HepG2 (cell line): Measurements from ENCODE around the gene LRRC40.

Source experiments
- SKI ChIP-seq: fragments of 450-650 bp; IDR thresholded peaks from one replicate; pipeline ENCODE4 v1.6.1; 2018; ENCODE audit warnings: mild to moderate bottlenecking; ENCODE audit not compliant: partially characterized antibody
- TF ChIP-seq, protein P1 (sequence below): sonication (generic); formaldehyde crosslinking; IDR thresholded peaks from 2 replicates; pipeline ENCODE4 v1.5.0; 2020; ENCODE audit warnings: missing genetic modification reagents, mild to moderate bottlenecking, borderline replicate concordance
- TF ChIP-seq, protein P2 (sequence below): sonication (generic); formaldehyde crosslinking; IDR thresholded peaks from 2 replicates; pipeline ENCODE4 v1.4.0; 2020; ENCODE audit warnings: missing genetic modification reagents

DNA sequence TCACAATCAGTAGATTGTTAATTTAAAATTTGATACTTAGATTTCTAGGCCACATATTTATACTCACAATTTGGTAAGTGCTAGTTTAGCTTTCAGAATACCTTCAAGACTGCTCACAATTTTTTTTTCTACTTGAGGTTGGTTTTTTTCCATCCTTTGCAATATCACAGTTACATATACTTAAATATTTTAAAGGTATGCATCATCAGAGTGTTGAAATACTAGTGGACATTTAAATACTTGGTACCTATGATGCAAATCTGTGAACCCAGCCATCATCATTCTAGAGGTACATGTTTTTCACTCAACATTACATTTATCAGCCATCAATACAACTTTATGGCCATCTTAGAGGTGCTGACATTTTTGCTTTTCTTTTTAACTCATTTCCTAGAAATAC is 6.2 kb upstream of the LRRC40 start:
- TF ChIP-seq, protein P1, sequence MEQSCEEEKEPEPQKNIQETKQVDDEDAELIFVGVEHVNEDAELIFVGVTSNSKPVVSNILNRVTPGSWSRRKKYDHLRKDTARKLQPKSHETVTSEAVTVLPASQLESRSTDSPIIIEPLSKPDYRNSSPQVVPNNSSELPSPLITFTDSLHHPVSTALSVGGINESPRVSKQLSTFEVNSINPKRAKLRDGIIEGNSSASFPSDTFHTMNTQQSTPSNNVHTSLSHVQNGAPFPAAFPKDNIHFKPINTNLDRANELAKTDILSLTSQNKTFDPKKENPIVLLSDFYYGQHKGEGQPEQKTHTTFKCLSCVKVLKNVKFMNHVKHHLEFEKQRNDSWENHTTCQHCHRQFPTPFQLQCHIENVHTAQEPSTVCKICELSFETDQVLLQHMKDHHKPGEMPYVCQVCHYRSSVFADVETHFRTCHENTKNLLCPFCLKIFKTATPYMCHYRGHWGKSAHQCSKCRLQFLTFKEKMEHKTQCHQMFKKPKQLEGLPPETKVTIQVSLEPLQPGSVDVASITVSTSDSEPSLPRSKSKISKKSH: no peak
- TF ChIP-seq, protein P2, sequence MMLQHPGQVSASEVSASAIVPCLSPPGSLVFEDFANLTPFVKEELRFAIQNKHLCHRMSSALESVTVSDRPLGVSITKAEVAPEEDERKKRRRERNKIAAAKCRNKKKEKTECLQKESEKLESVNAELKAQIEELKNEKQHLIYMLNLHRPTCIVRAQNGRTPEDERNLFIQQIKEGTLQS (CRISPR knock-in tag): no peak
- TF ChIP-seq SKI: no peak
